MCF 10A (cell line): ENCODE measurements around the gene VAV1. TPM values are rescaled to one million over a fixed set of nuclear protein-coding genes. Genes with fewer than 3 reads are reported as not detected.

Experiments
- BruUV-seq: library from RNA; stranded (reverse); fragments of 400-500 nt; replicated peaks from 2 replicates; lab custom pipeline; 2021; lab: Mats Ljungman, UMichigan
- CTCF ChIA-PET: fragments of 300-600 bp; sonication (Branson Sonifier 250); formaldehyde crosslinking; extraction: SDS; loops from one replicate; lab custom pipeline; 2021; ENCODE audit warnings: antibody characterized with exemption, inconsistent platforms; lab: Yijun Ruan, JAX
- POLR2A ChIA-PET: fragments of 300-600, 350-650 bp; sonication (Branson Sonifier 250); formaldehyde crosslinking; extraction: SDS; loops from one replicate; lab custom pipeline; 2020; ENCODE audit warnings: antibody characterized with exemption, inconsistent platforms; lab: Yijun Ruan, JAX
- DNase-seq: peaks from one replicate; pipeline ENCODE4 v3.0.0-alpha.2; 2018; ENCODE audit not compliant: unreplicated experiment
- H3K27ac Mint-ChIP-seq: one replicate; pipeline ENCODE4 v1.8.0; 2022; ENCODE audit warnings: mild to moderate bottlenecking, low read depth, mixed read lengths; ENCODE audit not compliant: unreplicated experiment
- H3K27me3 Mint-ChIP-seq: one replicate; pipeline ENCODE4 v1.8.0; 2022; ENCODE audit warnings: mixed read lengths; ENCODE audit not compliant: insufficient read depth, unreplicated experiment
- H3K36me3 Mint-ChIP-seq: one replicate; pipeline ENCODE4 v1.8.0; 2022; ENCODE audit warnings: mild to moderate bottlenecking, moderate library complexity, mixed read lengths; ENCODE audit not compliant: insufficient read depth, unreplicated experiment
- H3K4me1 Mint-ChIP-seq: one replicate; pipeline ENCODE4 v1.8.0; 2022; ENCODE audit warnings: mixed read lengths; ENCODE audit not compliant: insufficient read depth, unreplicated experiment
- H3K4me3 Mint-ChIP-seq: one replicate; pipeline ENCODE4 v1.8.0; 2022; ENCODE audit warnings: mild to moderate bottlenecking, moderate library complexity, mixed read lengths; ENCODE audit not compliant: unreplicated experiment
- H3K9me3 Mint-ChIP-seq: one replicate; pipeline ENCODE4 v1.8.0; 2022; ENCODE audit warnings: mixed read lengths; ENCODE audit not compliant: unreplicated experiment
- intact Hi-C: fragments of 100-400 bp; cut with micrococcal nuclease; formaldehyde crosslinking; loops from 2 replicates; pipeline ENCODE4 v1.14.1; 2022
- total RNA-seq: library from RNA; stranded (reverse); gene quantifications from 2 replicates; pipeline ENCODE4 v1.2.3, GENCODE V29; 2022
- TF ChIP-seq, protein P1 (sequence below): fragments of 200-600 bp; IDR thresholded peaks from one replicate; pipeline ENCODE4 v1.8.0; 2022; ENCODE audit warnings: antibody characterized with exemption, mild to moderate bottlenecking; ENCODE audit not compliant: unreplicated experiment

VAV1 gene
- total RNA-seq, 1 experiment from 2014 or later = not detected

DNA sequence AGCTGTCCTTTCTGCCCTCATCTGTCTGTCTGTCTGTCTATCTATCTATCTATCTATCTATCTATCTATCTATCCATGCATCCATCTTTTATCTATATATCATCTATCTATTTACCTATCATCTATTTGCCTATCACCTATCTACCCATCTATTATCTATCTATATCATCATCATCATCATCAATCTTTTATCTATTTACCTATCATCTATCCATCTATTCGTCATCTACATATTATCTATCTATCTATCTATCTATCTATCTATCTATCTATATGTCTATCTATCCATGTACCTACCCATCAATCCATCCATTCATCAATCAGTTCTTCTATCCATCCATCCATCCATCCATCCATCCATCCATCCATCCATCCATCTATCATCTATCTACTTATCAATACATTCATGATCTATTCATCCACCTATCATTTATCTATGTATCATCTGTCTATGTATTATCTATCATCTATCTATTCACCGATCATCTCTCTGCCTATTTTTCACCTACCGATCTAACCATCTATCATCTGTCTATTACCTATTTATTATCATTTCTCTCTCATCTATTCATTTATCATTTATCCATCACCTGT is 65.7 kb downstream of the VAV1 start:
- Mint-ChIP-seq H3K4me1 (no peaks in the 10 kb centered on the region), H3K27me3 (peaks cover 33% of the 10 kb centered on the region), H3K9me3 (no peaks in the 10 kb centered on the region), H3K4me3 (no peak overlapping the region), H3K36me3 (no peaks in the 10 kb centered on the region), H3K27ac (no peak overlapping the region)
- no peak for DNase-seq
- TF ChIP-seq, protein P1, sequence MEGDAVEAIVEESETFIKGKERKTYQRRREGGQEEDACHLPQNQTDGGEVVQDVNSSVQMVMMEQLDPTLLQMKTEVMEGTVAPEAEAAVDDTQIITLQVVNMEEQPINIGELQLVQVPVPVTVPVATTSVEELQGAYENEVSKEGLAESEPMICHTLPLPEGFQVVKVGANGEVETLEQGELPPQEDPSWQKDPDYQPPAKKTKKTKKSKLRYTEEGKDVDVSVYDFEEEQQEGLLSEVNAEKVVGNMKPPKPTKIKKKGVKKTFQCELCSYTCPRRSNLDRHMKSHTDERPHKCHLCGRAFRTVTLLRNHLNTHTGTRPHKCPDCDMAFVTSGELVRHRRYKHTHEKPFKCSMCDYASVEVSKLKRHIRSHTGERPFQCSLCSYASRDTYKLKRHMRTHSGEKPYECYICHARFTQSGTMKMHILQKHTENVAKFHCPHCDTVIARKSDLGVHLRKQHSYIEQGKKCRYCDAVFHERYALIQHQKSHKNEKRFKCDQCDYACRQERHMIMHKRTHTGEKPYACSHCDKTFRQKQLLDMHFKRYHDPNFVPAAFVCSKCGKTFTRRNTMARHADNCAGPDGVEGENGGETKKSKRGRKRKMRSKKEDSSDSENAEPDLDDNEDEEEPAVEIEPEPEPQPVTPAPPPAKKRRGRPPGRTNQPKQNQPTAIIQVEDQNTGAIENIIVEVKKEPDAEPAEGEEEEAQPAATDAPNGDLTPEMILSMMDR = no peak
- intact Hi-C loops = no loop called here
- no TSS peak for BruUV-seq
- POLR2A ChIA-PET = interaction anchor here (0.7 kb wide), 1 partner anchor 341 kb away, joined by 3 read pairs; no protein-coding TSS in a partner anchor
- CTCF ChIA-PET = no interaction called here

DNA sequence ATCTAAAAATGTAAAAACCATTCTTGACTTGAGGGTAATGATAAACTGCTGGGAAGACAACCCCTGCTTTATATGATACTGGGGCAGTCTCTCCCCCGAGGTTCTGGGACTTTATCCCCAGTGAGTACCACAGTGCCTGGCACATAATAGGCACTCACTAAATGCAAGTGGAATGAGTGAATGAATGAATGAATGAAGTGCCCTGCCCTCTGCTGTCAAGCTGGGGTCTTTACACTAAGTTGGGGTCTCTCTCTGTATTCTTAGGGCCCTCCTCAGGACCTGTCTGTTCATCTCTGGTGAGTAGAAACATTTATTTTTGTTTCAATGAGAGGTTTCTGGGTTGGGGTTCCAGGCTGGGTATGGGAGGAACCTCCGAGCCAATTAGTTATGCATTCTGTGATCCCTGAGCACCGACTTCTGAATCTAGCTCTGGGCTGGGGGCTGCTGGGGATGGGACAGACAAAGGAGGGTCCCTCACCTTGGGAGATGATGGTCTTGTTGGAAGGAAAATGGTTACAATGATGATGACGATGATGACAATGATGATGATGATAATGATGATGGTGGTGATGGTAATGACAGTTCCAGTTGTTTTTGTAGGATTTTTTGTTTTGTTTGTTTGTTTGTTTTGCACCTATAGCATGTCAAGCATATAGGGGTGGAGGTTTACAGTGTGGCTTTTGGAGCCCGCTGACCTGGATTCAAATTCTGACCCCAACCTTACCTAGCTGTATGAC is 70.5 kb downstream of the VAV1 start:
- peaks cover 4% of the 10 kb centered on the region for H3K4me1 Mint-ChIP-seq
- no peaks in the 10 kb centered on the region for H3K36me3 Mint-ChIP-seq
- CTCF ChIA-PET = interaction anchor here (0.7 kb wide), 1 partner anchor 120 kb away, joined by 6 read pairs; no protein-coding TSS in a partner anchor
- DNase-seq = no peak
- intact Hi-C loops = no loop called here
- no peaks in the 10 kb centered on the region for H3K9me3 Mint-ChIP-seq
- TF ChIP-seq, protein P1 = no peak
- no TSS peak for BruUV-seq
- H3K27me3 Mint-ChIP-seq = peaks cover 24% of the 10 kb centered on the region
- POLR2A ChIA-PET = no interaction called here
- H3K4me3 Mint-ChIP-seq = no peak overlapping the region
- no peak overlapping the region for H3K27ac Mint-ChIP-seq

DNA sequence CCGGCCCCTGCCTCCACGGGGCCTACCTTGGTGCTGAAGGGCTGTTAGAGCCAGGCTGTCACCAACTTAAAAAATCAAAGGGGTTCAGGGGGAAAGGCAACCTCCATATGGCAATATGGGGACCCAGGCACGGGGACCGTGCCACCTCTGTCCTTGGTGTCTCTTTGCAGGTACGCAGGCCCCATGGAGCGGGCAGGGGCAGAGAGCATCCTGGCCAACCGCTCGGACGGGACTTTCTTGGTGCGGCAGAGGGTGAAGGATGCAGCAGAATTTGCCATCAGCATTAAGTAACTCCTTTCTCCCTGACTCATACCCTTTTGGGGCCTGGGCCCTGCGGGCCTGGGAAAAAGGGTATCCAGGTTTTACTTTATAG is 75.3 kb downstream of the VAV1 start:
- Mint-ChIP-seq H3K27me3 (peaks cover 14% of the 10 kb centered on the region), H3K4me1 (peaks cover 4% of the 10 kb centered on the region), H3K4me3 (no peak overlapping the region), H3K27ac (no peak overlapping the region), H3K36me3 (no peaks in the 10 kb centered on the region), H3K9me3 (no peaks in the 10 kb centered on the region)
- intact Hi-C loops = no loop called here
- BruUV-seq = no TSS peak
- peak; percentile 16 for DNase-seq
- TF ChIP-seq, protein P1 = no peak
- CTCF ChIA-PET = no interaction called here
- POLR2A ChIA-PET = no interaction called here

DNA sequence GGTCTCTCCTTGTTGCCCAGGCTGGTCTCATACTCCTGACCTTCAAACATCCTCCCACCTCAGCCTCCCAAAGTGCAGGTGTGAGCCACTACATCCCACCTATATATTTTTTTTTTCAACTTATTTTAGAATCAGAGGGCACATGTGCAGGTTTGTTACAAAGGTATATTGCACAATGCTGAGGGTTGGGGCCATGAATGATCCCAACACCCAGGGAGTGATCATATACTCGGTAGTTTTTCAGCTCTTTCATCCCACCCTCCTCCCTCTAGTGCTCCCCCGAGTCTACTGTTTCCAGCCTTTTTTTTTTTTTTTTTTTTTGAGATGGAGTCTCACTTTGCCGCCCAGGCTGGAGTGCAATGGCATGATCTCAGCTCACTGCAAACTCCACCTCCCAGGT is 76.5 kb downstream of the VAV1 start:
- Mint-ChIP-seq H3K9me3 (no peaks in the 10 kb centered on the region), H3K4me3 (no peak overlapping the region), H3K27ac (no peak overlapping the region), H3K4me1 (peaks cover 4% of the 10 kb centered on the region), H3K27me3 (peaks cover 8% of the 10 kb centered on the region), H3K36me3 (no peaks in the 10 kb centered on the region)
- intact Hi-C loops = no loop called here
- TF ChIP-seq, protein P1 = no peak
- no peak for DNase-seq
- no TSS peak for BruUV-seq
- ChIA-PET CTCF (interaction anchor here (1.1 kb wide), 1 partner anchor 14 kb away, joined by 3 read pairs; no protein-coding TSS in a partner anchor), POLR2A (no interaction called here)
